HG03442 (cell line): ENCODE measurements around the gene POMGNT2.

ENCODE experiments used
- ATAC-seq: cut with Tn5 transposase; IDR thresholded peaks from one replicate; pipeline ENCODE4 v1.9.1; 2021; ENCODE audit warnings: mild to moderate bottlenecking, moderate library complexity; ENCODE audit not compliant: unreplicated experiment

Gene POMGNT2

GRCh38 chr3:43105596-43106292, at the start of gene POMGNT2:
Gene POMGNT2 (minus strand): TSS chr3:43106079. CDS start chr3:43081431, 24,648 bp downstream.
- peak; percentile 76 for ATAC-seq

DNA sequence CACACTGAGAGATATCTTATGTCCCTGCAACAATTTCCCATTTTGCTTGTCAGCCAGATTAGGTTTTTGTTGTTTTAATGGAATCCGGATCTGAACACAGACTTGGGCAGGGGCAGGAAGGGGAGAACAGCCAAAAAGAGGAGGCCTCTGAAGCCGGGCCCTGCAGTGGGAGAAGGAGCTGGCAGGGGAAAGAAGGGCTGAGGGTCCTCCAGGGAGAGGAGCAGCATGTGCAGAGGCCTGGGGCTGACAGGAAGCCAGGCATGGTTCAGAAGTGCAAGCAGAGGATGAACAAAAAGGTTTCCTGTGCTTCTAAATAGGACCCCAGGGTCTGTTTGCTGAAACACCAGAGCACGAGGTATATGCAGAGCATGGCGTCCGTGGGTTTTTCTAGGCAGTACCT, 49.1 kb upstream of the POMGNT2 start:
- no peak for ATAC-seq

- ATAC-seq, result no peak
Observed at GRCh38 chr3:43153216-43154083, 47.6 kb upstream of the POMGNT2 start.

- no peak for ATAC-seq
Observed at GRCh38 chr3:43152649-43153048, 46.8 kb upstream of the POMGNT2 start.

DNA sequence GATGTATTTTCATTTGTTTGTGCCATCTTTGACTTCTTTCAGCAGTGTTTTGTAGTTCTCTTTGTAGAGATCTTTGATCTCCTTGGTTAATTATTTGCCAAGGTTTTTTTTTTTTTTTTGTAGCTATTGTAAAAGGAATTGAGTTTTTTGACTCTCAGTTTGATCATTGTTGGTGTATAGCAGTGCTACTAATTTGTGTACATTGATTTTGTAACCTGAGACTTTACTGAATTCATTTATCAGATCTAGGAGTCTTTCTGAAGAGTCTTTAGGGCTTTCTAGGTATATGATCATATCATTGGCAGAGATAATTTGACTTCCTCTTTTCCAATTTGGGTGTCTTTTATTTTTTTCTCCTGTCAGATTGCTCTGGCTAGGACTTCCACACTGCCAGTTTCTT, 42.2 kb upstream of the POMGNT2 start:
- no peak for ATAC-seq

DNA sequence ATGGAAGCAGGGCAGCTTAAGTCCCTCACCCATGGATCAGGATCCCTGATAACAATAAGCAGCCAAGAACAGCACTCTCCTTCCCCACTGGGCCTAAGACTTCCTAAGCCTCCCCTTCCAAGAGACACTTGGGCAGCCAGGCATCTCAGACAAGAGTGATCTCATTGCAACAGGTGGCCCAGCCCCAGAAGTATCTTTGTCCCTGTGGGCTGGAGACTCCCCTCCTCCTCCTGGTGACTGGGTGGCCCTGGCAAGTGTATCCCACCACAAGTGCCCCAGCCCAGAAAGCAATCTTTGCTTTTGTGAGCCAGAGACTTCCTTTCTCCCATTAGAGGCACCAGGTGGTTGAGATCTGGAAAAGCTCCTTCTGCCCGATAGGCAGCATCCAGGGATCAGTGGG, 40.7 kb upstream of the POMGNT2 start:
- ATAC-seq, result no peak

DNA sequence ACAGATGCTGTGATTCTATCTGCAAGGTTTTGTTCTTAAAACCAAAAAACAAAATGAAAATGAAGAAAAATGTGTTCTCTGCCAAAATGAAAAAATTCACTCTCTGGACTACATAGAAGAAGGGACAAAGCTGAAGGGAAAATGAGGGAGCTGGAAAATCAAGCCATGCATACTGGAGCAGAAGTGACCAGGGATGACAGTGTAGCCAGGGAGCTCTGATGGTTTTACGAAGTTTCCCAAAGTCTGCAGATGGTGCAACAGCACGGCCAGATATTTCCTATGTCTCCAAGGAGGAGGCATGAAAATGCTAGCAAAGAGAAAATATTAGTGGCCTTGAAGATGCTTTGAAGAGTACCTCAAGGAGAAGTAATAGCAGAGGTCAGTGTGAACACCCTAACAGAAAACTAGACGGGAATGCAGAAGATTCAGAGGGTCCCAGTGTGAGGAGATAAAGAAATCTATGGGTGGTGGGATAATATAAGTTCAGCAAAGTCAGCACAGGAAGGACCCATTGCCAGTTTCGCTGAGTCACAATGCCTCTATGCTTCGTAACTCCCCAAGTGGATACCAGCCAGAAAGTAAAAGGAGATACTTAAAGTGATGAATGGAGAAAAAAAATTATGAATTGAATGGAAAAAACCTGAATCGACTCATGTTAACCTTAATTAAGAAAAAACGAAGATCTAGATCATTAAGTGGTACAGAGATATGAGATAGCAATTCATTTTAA, 39.0 kb upstream of the POMGNT2 start:
- no peak for ATAC-seq

DNA sequence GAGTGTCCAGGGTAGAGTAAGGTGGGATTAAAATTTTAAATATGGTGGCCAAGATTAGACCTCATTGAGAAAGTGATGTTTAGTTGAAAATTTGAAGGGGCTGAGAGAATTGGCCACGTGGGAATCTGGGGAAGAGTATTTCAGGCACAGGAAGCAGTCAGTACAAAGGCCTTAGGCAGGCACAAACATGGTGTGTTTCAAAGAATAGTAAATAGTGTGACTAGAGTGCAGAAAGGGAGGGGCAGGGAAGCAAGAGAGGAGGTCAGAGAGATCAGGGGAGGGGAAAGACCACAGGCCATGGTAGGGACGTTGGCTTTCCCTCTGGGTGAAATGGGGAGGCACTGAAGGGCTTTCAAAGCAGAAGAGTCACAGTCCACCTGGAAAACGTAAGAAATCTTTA, 36.6 kb upstream of the POMGNT2 start:
- ATAC-seq, result no peak

- no peak for ATAC-seq
Observed at GRCh38 chr3:43138488-43139231, 32.8 kb upstream of the POMGNT2 start.

- no peak for ATAC-seq
Observed at GRCh38 chr3:43132870-43133636, 27.2 kb upstream of the POMGNT2 start.

DNA sequence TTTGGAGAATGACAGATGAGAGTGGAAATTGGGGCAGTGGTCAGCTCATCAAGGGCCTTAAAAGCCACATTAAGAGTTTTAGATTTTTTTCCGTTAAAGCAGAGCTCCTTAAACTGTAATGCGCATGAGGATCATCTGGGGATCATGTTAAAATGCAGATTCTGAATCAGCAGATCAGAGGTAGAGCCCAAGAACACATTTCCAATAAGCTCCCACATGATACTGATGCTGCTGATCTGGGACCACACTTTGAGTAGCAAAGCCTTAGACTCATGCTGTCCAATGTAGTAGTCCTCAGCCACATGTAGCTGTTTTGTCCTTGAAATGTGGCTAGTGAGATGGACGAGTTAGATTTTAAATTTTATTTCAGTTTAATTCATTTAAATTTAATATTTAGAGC, 26.3 kb upstream of the POMGNT2 start:
- no peak for ATAC-seq

DNA sequence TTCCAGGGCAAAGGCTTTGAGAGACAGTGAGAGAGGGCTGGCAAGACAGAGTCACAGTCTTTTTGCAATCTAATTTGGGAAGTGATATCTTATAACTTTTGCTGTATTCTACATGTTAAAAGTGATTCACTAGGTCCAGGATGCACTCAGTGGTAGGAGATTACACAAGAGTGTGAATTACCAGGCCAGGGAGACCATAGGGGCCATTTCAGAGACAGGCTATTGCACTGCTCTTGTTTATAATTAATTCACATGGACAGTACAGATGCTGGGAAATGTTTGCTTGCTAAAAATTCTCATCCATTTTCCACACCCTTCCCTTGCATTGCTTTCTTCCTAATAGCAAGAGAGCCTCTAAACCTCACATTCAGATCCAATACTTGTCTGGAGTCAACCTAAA, 22.6 kb upstream of the POMGNT2 start:
- ATAC-seq, result no peak

- ATAC-seq, result no peak
Observed at GRCh38 chr3:43126536-43126935, 20.7 kb upstream of the POMGNT2 start.

- no peak for ATAC-seq
Observed at GRCh38 chr3:43123895-43124294, 18.0 kb upstream of the POMGNT2 start.

GRCh38 chr3:43120937-43121336, 15.1 kb upstream of the POMGNT2 start:
- ATAC-seq, result no peak

- ATAC-seq, result no peak
Observed at GRCh38 chr3:43117257-43117656, 11.4 kb upstream of the POMGNT2 start.

- ATAC-seq, result no peak
Observed at GRCh38 chr3:43113671-43114070, 7.8 kb upstream of the POMGNT2 start.

DNA sequence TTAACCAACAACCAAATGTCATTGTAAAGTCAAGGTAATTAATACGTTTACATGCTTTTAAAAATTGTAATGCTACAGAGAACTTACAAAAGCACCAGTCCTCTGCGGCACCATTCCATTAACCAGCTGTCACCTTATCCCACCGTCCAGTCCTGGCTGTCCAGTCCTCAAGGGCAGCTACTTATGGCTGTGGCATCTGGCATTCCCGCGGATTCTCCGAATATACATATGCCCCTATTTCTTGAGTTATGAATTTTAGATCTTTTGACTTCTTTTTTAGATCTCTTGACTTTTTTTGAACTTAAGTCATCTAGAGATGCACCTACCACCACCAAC, 382 bp upstream of the POMGNT2 start:
- ATAC-seq, result no peak

DNA sequence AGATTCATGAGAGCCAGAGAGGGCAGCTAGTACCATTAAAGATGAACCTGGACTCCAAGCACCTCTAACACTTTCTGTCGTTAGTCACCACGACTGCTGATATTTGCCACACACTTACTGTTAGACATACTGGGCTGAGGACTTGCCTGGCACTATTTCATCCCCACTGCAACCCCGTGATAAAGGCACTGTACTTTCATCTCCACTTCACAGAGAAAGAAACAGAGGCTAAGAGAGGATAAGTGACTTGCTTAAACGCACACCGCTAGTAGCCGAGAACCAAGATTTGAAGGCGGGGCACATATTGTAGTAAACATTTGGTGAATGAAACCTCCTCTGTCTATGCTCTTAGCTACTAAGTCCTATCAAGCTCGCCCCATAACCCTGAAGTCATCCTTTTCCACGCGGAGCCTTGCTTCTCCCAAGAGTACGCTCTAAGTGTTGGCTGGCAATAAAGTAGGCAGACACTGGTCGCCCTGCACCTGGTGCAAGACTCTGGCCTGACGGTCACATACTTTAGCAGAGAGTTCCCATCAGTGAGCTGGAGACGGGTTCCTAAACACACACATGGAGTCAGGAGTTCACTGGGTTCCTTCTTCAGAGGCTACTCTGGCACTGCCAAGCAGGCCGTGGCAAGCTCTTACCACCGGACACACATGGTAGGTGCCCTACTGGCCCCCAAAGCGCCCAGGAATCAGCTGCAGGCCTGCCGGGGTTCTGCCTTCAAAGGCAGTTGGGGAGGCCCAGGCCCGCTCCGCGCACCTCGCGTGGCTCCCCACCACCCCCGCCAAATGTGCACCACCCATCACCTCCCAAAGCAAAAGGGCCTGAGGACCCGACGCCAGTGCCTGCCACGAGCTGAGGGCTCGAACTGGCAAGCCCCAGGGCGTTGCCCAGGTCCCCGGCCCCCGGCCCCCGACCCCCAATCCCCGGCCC, 951 bp downstream of the POMGNT2 start:
- ATAC-seq, result no peak
